Activated CD8-positive, alpha-beta memory T cell treated with anti-CD3 and anti-CD28 coated beads, Interleukin-2, amount 50 U/mL, for 4 hours (primary cell): ENCODE data around the gene TRMT2A.
A peak's percentile ranks its signal among the peaks of the same experiment; 100 is the strongest.
"Not testable (repeated sequence)": the region's sequence is repeated elsewhere in the genome, so short reads cannot be mapped to it uniquely, and the experiment has no call there.

ENCODE experiments used
- DNase-seq: peaks from one replicate; pipeline ENCODE4 v3.0.0-alpha.2; 2020

Gene TRMT2A

DNA sequence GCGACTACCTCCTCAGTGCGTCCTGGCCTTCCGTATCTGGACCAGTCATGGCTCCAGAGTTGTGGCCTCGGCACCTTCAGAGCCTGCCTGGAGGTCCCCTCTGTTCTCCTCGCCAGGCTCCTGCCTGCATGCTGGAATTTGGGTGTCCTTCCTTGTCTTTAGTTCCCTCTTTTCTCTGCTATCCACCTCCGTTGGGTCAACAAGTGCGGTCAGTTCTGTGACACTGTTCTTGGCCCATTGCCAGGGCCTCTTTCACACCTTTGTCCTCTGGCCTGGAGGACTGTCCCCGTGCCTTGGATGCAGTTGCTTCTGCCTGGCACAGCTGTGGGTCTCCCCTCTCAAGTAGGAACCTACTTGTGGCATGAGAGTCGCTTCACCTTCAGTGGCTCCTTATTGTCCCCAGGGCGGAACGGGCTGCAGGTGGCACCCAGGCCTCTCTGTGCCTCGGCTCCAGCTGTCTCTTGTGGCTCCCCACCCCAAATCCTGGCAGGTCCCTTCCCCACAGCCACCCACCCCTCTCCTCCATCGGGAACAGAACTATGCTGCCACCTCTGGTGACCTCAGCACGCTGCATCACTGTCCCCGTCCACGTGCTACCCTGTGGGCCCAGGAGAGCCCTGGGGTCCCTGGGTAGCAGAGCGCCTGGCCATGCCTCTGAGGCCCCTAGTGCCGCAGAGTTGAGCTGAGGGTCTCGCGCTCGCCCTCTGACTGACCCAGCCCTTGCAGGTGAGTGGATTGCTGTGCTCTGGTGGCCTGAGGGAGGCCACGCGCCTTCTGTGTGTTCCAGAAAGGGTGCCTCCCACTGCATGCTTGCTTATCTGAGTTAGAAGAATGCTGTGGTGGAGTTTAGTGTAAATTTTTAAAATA, 32.2 kb downstream of the TRMT2A start:
- no peak for DNase-seq

DNA sequence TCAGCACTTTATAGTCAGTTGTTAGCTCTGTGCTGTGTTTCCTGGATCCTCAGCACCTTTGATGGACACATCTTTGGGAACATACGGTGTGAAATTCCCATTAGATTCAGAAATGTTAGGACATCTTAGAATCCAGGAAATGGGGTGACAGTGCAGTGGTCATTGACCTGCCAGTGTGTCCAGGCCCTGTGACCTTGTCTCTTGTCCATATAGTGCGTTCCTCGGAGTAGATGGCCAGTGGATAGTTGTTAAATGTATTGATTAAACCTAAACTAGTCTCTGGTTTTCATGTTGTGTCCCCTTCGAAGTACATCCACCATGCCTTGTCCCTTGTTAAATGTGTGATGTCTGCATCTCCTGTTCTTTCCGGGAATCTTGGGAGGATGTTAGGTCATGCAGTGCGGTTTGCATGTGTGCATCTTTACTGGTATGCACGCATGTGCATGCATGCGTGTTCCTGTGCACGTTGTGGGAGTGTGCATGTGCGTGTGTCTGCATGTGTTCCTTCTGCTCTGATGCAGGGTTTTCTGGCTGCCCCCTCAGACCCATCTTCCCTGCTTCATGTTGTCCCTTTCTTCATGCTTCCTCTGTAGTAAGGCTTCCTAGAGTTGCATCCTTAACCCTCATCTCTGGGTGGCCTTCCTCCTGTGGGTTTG, 33.0 kb downstream of the TRMT2A start:
- no peak for DNase-seq

DNA sequence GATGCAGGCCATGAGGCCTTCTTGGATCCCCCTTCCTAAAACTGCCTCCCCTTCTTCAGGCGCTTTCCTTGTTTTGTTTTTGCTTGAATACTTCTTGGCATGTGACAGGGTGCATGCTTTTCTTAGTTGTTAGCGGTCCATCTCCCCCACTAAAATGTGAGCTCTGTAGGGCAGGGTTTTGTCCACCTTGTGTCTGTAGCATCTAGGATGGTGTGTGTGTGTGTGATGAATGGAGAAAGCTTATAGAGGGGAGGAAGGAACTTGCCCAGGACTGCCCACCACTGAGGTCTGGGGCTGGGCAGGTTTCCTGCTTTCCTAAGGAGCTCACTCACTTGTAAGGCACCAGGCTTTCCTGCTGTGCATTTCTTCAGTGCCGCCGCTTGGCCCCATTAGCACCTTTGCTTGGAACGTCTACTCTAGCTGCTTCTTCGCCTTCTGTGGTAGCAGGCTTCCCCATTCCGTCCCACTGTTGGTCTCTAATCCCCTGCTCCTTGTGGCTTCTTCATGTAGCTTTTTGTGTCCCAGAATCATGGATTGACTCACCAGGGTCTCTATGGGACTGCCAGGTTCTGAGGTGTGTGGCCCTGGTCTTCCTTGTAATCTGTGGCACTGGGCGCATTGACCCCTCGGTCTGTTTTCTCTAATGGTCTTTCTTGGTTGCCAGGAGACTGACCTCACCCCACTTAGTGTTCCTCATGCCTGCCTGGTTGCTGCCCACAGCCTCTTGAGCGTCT, 33.7 kb downstream of the TRMT2A start:
- no peak for DNase-seq

DNA sequence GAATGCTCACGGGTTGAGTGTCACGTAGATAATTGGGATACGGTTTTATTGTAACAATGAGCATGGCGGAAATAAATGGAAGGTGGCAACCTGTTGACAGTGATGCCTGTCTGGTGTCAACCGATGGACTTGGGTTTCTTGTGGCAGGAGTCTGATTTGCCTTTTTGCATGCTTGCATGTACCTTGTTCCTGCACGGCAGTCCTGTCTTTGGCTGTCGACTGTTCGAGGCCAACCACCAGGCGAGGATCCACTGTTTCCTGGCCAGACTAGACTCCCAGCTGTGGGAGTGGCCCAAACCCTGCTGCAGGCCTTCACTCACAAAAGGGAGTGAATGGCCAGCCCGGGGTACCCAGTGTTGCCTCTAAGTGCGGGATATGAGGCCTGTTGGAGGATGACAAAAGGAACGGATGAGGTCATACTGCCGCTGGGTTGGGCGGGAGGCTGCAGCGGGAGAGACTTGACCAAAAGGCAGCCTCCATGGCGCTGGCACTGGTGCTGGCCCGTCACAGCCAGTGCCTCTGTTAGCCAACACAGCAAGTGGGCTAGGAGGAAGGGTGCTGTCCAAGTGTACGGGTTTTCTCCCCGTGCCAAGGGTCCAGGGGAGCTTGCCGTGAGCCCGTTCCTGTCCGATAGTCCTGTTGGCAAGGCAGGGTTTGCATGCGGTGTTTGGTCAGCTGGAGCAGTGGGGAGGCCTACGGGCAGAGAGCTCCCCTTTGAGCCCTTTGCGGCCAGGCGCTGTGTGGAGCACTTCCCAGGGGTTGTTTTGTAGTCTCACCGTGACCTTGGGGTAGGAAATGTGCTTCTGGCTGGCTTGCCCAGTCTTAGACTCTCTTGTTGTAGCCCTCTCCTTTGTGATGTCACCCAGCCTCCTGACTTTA, 36.0 kb downstream of the TRMT2A start:
- no peak for DNase-seq

DNA sequence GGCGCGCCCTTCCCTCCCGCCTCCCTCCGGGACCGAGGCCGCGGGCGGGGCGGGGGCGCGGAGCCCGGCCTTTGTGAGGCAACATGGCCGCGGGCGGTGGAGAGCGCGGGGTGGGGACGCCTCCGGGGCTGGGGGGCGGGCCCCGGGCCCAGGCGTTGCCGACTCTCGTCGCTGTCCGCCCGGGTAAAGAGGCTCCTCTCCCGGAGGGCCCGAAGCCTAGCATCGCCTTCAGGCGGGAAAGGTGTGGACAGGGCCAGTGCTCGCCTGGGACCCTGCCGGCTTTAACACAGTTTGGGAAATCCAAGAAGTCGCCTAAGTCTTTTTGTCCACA, 36.6 kb downstream of the TRMT2A start:
- DNase-seq: peak; percentile 75

DNA sequence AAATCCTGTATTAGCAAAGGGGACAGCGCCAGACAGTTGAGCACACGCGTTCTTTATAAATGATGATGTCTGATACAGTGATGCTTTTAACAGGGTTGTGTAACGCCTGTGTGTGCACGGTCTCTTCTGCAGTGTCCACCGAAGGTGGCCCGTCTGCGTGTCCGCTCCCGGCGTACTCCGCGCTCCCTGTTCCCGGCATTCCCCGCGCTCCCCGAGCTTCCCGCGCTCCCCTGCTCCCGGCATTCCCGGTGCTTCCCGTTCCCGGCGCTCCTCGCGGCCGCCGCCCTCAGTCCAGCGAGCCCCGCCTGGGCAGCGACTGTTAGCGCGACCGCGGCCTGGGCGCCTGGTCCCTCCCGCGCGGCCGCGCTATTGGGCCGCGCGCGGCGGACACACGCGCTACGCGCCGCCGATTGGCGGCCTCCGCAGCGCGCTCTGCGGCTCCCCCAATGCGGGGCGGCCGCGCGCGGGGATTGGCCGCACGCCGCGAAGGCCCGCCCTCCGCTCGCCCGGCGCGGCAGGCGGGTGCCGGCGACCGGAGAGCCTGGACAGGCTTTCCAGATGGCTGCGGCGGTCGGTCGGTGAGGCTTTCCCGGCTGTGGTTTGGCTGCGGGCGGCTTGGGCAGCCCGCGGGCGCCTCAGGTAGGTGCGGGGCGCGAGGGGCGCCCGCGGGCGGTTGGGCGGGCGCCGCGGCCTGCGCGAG, 37.1 kb downstream of the TRMT2A start, which contains the start of gene DGCR8:
TSS of gene DGCR8 (plus strand) at position 497 of the 700 bp plus-strand sequence. CDS start 5,723 bp downstream, outside the sequence.
- DNase-seq: peak; percentile 70

DNA sequence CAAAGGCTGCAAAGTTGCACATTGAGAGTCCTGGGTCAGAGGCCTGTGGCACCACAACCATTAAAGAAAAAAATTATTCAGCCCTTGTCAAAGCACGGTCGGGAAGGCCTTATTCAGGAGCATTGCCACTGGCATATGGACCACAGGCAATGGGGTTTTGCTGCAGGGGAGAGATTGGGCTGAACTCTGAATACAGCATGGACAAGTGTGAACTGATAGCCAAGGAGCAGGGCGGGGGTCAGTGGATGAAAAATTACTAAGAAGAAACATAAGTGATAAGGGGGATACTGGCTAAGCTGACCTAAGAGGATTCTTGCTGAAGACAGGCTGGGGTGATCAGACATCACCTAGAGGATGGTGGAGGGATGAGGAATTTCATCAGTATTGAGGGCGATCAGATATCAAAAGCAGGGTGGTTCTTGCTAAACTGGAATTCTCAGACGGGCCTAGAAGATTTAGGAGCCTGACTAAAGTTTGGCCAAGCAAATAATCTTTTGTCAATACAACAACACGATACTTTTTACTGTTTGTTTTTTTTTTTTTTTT, 40.3 kb downstream of the TRMT2A start:
- no peak for DNase-seq

DNA sequence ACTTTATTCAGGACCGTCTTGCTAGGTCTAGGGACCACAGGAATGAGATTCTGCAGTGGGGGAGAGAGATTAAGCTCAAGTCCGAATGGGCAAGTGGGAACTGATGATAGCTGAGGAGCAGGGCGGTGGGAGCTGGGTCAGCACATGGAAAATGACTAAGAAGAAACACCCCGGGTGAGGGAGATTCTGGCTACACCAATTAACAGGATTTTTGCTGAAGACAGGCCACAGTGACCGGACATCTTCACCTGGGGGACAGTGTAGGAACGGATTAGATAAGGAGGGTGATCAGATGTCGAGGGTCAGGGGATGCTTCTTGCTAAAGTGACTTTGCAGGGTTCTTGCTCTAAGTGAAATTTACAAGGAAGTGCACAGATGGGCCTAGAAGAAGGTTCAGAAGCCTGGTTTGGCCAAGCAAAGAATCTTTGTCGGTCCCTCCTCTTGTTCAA, 45.5 kb downstream of the TRMT2A start:
- no peak for DNase-seq

DNA sequence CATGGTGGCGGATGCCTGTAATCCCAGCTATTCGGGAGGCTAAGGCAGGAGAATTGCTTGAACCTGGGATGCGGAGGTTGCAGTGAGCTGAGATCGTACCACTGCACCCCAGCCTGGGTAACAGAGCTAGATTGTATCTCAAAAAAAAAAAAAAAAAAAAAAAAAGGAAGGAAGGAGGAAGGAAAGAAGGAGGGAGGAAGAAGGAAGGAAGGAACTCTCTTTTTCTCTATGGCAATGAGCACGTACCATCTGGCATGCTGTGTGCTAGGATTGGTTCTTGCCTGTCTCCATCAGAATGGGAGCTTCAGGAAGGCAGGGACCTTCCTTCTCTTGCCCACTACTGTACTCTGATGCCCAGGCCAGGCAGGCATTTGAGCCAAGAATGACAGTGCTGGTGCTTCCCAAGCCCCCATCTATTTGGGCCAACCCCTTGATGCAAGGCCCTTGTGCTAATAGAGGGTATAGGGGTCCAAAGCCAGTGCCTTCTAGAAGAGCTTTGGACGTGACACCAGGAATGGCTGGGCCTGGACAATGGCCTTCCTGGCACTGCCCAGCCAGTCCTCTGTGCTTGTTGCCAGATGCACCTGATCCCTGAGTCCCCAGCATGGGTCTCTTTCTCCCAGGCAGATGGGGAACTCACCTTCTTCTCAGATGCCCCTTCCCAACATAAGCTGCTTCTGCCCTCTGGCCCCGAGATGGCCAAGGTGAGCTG, 47.5 kb downstream of the TRMT2A start:
- DNase-seq: no peak

DNA sequence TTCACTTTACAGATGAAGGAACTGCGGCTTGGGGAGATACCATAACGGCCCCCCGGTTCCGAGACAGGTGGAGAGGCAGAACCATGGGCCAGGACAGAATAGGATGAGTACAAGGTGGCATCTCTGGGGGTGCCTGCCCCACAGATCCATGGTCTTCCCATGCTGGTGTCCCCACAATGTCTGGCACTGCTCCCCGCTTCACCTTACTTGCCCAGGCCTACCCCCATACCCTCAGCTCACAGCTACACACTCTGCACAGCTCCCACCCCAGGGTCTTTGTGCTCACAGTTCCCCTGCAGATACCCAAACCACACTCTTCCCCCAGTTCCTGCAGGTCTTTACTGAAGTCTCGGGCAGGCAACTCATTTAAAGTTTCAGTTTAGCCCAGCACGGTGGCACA, 48.4 kb downstream of the TRMT2A start:
- no peak for DNase-seq

DNA sequence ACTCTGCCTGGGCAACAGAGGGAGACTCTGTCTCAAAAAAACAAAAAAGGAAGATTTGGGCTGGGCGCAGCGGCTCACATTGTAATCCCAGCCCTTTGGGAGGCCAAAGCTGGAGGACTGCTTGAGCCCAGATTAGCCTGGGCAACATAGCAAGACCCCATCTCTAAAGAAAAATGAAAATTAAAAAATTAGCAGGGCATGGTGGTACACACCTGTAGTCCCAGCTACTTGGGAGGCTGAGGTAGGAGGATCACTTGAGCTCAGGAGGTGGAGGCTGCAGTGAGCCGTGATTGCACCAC, 49.7 kb downstream of the TRMT2A start:
- not testable (repeated sequence) for DNase-seq

DNA sequence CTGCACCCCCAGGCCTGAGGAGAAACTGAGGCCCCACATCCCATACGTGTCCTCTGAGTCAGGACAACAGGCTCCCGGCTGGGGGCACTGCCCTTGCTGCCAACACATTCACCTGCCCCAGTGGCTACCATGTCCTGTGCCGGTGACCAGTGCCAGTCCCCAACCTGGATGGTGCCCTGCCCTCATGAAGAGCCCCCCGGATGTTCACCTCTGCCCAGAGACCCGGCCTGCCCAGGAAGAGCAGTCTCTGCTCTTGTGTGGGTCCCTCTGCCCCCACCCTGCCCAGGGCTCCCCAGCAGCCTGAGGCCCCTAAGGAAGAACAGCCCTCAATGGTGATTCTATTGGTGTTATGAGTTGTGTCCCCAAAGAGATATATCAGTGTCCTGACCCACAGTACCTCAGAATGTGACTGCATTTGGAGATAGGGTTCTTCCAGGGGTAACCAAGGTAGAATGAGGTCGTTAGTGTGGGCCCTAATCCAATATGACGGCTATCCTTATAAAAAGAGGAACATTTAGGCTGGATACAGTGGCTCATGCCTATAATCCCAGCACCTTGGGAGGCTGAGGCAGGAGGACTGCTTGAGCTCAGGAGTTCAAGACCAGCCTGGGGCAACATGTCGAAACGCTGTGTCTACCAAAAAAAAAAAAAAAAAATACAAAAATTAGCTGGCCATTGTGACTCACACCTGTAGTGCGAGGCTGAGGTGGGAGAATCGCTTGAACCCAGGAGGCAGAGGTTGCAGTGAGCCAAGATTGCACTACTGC, 50.2 kb downstream of the TRMT2A start:
- DNase-seq: no peak

DNA sequence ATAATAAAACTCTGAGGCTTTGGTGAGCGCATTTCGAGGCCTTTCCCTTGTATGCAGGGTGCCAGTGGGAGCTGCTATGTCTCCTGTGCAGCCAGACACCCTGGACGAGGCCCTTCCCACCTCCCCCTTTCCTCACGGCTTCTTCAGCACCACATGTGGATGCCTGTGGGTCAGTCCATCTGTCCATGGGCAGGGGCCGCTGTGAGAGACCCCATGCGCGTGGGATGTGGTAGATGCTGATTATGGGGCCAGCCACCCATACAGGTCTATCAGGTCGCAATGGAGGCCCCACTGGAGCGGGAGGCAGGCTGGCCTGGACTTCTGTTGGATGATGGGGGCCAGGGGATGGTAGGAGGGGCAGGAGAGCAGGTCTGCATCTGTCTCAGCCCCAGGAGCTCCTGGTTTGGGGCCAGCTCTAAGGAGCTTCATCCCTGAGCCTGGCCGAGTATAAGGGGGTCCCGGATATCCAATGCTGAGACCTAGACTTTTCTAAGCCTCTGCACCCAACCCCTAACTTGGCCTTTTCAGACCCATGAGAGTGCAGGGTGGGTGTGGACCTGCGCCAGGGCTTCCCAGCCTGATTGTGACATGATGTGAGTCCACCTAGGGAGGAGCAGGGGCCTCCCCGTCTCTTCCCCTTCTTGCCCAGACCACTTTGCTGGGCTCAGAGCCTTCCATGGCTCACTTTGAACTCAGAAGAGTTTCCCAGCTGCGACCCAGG, 51.0 kb downstream of the TRMT2A start:
- DNase-seq: no peak

DNA sequence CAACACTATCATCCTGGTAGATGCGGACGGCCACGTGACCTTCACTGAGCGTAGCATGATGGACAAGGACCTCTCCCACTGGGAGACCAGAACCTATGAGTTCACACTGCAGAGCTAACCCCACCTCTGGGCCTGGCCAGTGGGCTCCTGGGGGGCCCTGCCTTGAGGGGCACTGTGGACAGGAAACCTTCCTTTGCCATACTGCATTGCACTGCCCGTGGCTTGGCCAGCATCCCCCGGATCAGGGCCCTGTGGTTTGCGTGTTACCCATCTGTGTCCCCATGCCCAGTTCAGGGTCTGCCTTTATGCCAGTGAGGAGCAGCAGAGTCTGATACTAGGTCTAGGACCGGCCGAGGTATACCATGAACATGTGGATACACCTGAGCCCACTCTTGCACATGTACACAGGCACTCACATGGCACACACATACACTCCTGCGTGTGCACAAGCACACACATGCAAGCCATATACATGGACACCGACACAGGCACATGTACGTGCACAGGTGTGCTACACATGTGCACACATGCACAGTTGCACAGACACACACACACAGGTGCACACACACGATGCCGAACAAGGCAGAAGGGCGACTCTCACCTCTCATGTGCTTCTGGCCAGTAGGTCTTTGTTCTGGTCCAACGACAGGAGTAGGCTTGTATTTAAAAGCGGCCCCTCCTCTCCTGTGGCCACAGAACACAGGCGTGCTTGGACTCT, 52.3 kb downstream of the TRMT2A start:
- no peak for DNase-seq

DNA sequence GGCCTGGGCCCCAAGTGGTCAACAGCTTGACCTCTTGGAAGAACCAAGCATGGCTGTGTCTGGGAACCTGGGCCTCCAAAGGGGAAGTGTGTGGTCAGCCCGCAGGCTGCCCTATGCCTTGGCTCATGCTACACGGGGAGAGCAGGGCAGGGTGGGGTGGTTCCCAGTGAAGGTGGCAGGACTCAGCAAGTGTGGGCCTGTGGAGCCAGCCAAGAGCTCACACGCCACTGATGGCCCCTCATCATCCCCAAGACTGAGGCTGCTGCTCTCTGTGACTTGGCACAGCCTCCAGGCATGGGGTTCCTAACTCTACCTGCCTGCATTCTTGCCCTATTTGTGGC, 52.9 kb downstream of the TRMT2A start:
- DNase-seq: no peak

DNA sequence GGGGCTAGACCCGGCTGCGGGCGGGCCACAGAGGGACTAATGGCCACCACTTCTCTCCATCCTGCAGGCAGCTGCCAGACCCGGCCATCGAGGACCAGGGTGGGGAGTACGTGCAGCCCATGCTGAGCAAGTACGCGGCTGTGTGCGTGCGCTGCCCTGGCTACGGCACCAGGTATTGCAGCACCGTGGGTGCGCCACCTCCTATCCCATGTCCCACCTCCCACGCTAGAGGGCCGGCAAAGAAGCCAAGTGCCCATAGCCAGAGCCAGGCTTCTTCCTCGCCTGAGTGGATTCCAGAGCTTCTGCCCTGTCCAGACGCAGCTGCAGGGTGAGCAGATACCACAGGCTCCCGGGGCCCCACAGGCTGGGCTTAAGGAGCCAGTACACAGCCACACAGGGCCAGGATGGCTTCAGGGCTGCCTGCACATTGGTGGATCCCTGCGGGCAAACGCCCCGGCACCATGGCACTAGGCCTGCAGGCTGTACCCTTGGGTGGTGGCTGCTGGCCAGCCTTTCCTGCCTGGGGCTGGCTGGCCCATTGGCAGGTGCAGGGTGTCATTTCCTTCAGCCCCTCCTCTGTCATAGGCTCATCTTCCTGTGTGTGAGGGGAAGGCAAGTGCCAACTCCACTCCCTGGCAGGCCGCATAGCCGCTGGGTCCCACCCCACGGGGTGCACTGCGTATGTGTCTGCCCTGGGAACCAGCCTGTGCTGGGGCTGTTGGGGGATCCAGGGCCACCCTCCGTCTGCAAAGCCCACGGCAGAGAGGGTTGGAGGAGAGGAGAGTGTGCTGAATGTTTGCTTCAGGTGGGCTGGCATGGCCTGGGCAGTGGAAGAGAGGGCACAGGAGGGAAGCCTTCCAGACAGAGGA, 53.5 kb downstream of the TRMT2A start:
- no peak for DNase-seq

DNA sequence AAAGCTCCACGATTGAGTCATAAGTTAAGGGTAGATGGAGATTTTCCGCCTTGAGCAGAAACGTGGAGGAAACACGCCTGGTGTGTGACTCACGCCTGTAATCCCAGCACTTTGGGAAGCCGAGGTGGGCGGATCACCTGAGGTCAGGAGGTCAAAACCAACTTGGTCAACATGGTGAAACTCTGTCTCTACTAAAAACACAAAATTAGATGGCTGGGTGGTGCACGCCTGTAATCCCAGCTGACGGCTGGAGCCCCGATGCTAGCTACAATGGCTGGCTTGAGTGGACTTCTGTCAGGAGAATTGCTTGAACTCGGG, 54.3 kb downstream of the TRMT2A start:
- DNase-seq: no peak

DNA sequence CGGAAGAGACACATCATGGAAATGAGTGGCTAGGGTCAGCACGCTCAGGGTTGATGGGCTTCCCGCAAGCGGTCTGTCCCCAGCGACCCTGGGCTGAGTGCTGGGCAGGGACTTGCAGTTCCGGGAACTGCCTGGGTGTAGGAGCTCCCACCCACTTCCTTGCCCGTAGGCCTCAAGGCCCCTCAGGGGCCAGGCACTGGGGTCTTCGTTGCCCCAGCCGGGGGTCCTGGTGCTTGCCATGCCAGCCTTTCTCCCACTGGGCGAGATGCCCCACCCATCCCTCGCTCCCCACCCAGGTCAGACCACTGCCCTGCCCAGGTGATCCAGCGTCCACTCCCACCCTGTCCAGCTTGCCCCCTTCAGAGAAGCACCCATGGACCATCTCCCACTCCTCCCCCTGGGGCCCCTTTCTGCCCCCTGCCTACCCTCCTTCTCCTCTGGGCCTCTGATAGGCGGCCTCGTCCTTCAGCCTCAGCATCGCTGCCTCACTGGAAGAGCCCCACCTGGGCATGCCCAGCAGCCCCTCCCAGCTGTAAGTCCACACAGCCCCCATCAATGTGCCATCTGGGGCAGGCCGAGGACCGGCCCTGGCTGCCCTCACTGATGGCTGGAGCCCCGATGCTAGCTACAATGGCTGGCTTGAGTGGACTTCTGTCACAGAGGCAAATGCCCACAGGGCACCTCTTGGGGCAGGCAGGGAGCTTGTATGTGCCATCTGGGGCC, 54.8 kb downstream of the TRMT2A start:
- no peak for DNase-seq
